A549 (cell line): Measurements from ENCODE around the gene HMGXB3. TPM values are rescaled to one million over a fixed set of nuclear protein-coding genes. Genes with fewer than 3 reads are reported as not detected.

ENCODE experiments used
- ATAC-seq, 2 experiments: fragments of 200-7000 bp in 1 of 2; fragments of >200 bp in 1 of 2; cut with Nextera tagmentation in 1 of 2; cut with Tn5 transposase in 1 of 2; 3 replicates each; pipeline versions ENCODE4 v1.8.0 to v1.9.1; 2018 to 2020; ENCODE audit warnings: mild to moderate bottlenecking in 1 of 2, moderate library complexity in 1 of 2
- CTCF ChIA-PET: fragments of 300-600 bp; sonication (Branson Sonifier 250); formaldehyde crosslinking; extraction: SDS; loops from one replicate; lab custom pipeline; 2021; ENCODE audit warnings: antibody characterized with exemption, inconsistent platforms; lab: Yijun Ruan, JAX
- POLR2A ChIA-PET: fragments of 350-600 bp; formaldehyde crosslinking; extraction: SDS; loops from one replicate; lab custom pipeline; 2021; ENCODE audit warnings: antibody characterized with exemption, inconsistent platforms; lab: Yijun Ruan, JAX
- DNase-seq, 2 experiments: peaks; one replicate each; pipeline versions ENCODE4 v3.0.0 to v3.0.0-alpha.2; 2011 to 2016; ENCODE audit warnings: low read depth in 1 of 2, low spot score in 1 of 2
- FAIRE-seq: peaks from 2 replicates; lab custom pipeline; 2011; peaks lifted over from hg19 to GRCh38; lab: Jason Lieb, UNC
- H3K27ac ChIP-seq, 2 experiments: fragments of >200 bp; sonication (Bioruptor Twin); formaldehyde crosslinking; 3 replicates each; pipeline ENCODE4 v1.5.1; 2016 to 2017
- H3K4me1 ChIP-seq: fragments of >200 bp; sonication (Bioruptor Twin); formaldehyde crosslinking; 3 replicates; pipeline ENCODE4 v1.6.1; 2016
- H3K4me2 ChIP-seq: fragments of >200 bp; sonication (Bioruptor Twin); formaldehyde crosslinking; 3 replicates; pipeline ENCODE4 v1.6.1; 2016
- H3K4me3 ChIP-seq: fragments of >200 bp; sonication (Bioruptor Twin); formaldehyde crosslinking; 3 replicates; pipeline ENCODE4 v1.5.1; 2016
- H3K9me3 ChIP-seq: fragments of >200 bp; sonication (Bioruptor Twin); formaldehyde crosslinking; 3 replicates; pipeline ENCODE4 v1.6.1; 2016
- CTCF ChIP-seq: fragments of >200 bp; sonication (Bioruptor Twin); formaldehyde crosslinking; IDR thresholded peaks from 3 replicates; pipeline ENCODE4 v1.5.1; 2016
- ELK1 ChIP-seq: fragments of 150-350 bp; IDR thresholded peaks from 2 replicates; pipeline ENCODE4 v1.6.1; 2014; ENCODE audit warnings: low read depth, mild to moderate bottlenecking, low read length
- FOSL2 ChIP-seq, 2 experiments: fragments of 450-650 bp in 1 of 2; fragments of >200 bp in 1 of 2; sonication (Bioruptor Twin) in 1 of 2; formaldehyde crosslinking; IDR thresholded peaks; 2 replicates each; pipeline versions ENCODE4 v1.5.0 to v1.6.1; 2016 to 2020; ENCODE audit warnings: mild to moderate bottlenecking in 1 of 2, moderate library complexity in 1 of 2
- HDAC2 ChIP-seq: fragments of 200-600 bp; sonication (generic); IDR thresholded peaks from 2 replicates; pipeline ENCODE4 v1.6.1; 2016
- HOXA7 ChIP-seq: fragments of 250-450 bp; sonication (Bioruptor Pico); IDR thresholded peaks from 2 replicates; pipeline ENCODE4 v1.5.0; 2020; ENCODE audit warnings: mild to moderate bottlenecking, moderate library complexity
- HOXB5 ChIP-seq: fragments of 250-450 bp; sonication (Bioruptor Pico); IDR thresholded peaks from 2 replicates; pipeline ENCODE4 v1.5.0; 2020; ENCODE audit warnings: mild to moderate bottlenecking, moderate library complexity
- JUNB ChIP-seq: fragments of >200 bp; sonication (Bioruptor Twin); formaldehyde crosslinking; IDR thresholded peaks from 2 replicates; pipeline ENCODE4 v1.6.1; 2016
- MAX ChIP-seq: IDR thresholded peaks from 2 replicates; pipeline ENCODE4 v1.6.1; 2012
- MAZ ChIP-seq: fragments of 150-350 bp; IDR thresholded peaks from 2 replicates; pipeline ENCODE4 v1.6.1; 2014; ENCODE audit warnings: antibody characterized with exemption, low read depth, low read length, borderline replicate concordance
- NFE2L2 ChIP-seq: fragments of 150-350 bp; conservative IDR thresholded peaks from 2 replicates; pipeline ENCODE4 v1.6.1; 2014; ENCODE audit warnings: low read length
- NR3C1 ChIP-seq: fragments of >200 bp; sonication (Bioruptor Twin); formaldehyde crosslinking; IDR thresholded peaks from 3 replicates; pipeline ENCODE4 v1.6.1; 2017
- PHF8 ChIP-seq: fragments of 200-600 bp; sonication (generic); IDR thresholded peaks from 2 replicates; pipeline ENCODE4 v1.6.1; 2016; ENCODE audit warnings: low read depth, mild to moderate bottlenecking, antibody characterized with exemption, moderate library complexity, borderline replicate concordance
- RAD21 ChIP-seq, 2 experiments: fragments of >200 bp in 1 of 2; sonication (Bioruptor Twin) in 1 of 2; formaldehyde crosslinking in 1 of 2; IDR thresholded peaks in 1 of 2; conservative IDR thresholded peaks in 1 of 2; 2 replicates in 1 of 2; 3 replicates in 1 of 2; pipeline ENCODE4 v1.6.1; 2012 to 2018; ENCODE audit warnings: inconsistent platforms in 1 of 2
- TP53 ChIP-seq: fragments of 250-450 bp; sonication (Bioruptor Pico); IDR thresholded peaks from 2 replicates; pipeline ENCODE4 v1.5.0; 2021; ENCODE audit warnings: mild to moderate bottlenecking, moderate library complexity
- ZC3H11A ChIP-seq: fragments of 450-650 bp; IDR thresholded peaks from 2 replicates; pipeline ENCODE4 v1.6.1; 2014; ENCODE audit warnings: antibody characterized with exemption, mild to moderate bottlenecking
- ZSCAN20 ChIP-seq: fragments of 250-450 bp; sonication (Bioruptor Pico); IDR thresholded peaks from 2 replicates; pipeline ENCODE4 v1.8.0; 2022; ENCODE audit warnings: mild to moderate bottlenecking, moderate library complexity
- WGBS: methylation state at CpG from one replicate; pipeline ENCODE4 v1.1.6; 2017; ENCODE audit errors: missing lambda C conversion rate; 5-methylcytosine and 5-hydroxymethylcytosine counted together
- polyA plus RNA-seq, 4 experiments: library from polyadenylated mRNA; depleted of rRNA in 3 of 4; stranded (reverse); fragments of >200 nt; fragmentation: RNase III in 1 of 4; extraction: RNeasy Plus Mini Kit Qiagen cat#74134 plus additional on column Dnase treatment in 1 of 4; gene quantifications; 2 replicates in 3 of 4; 3 replicates in 1 of 4; pipeline ENCODE4 v1.2.3, GENCODE V29; 2011 to 2017
- TF ChIP-seq, protein P1 (sequence below): fragments of 250-450 bp; sonication (Bioruptor Pico); IDR thresholded peaks from 2 replicates; pipeline ENCODE4 v1.5.0; 2021; ENCODE audit warnings: mild to moderate bottlenecking, moderate library complexity, borderline replicate concordance

The HMGXB3 gene
- polyA plus RNA-seq, 2 of the 4 experiments (the other 2 are of a cell fraction) = 20.5 to 34.1 TPM

- TF ChIP-seq CTCF = no peak
- TF ChIP-seq NFE2L2 = no peak
- no peak for TF ChIP-seq HOXA7 (CRISPR knock-in tag)
- TF ChIP-seq ZSCAN20 (CRISPR knock-in tag) = no peak
- TF ChIP-seq HOXB5 (CRISPR knock-in tag) = no peak
- no peak for TF ChIP-seq MAX
- no peak for TF ChIP-seq FOSL2 (IDR thresholded peaks at IDR 0.05)
- no peak for TF ChIP-seq FOSL2 (CRISPR knock-in tag; IDR thresholded peaks at IDR 0.05)
- no peak for TF ChIP-seq MAZ
- TF ChIP-seq HDAC2 = no peak
- TF ChIP-seq NR3C1 = no peak
Measured at GRCh38 chr5:150065886-150066285, 65.3 kb downstream of the HMGXB3 start (continued).

- ChIA-PET CTCF (interaction anchor here (1.2 kb wide), 1 partner anchor 152 kb away, joined by 5 read pairs; no protein-coding TSS in a partner anchor), POLR2A (interaction anchor here (1.1 to 1.5 kb wide), 2 partner anchors 29 to 66 kb away, joined by 3 read pairs; partner anchors contain the start of genes HMGXB3 and TIGD6)
- ATAC-seq (no peak), DNase-seq (no peak), FAIRE-seq (no peak)
- Histone ChIP-seq H3K4me2 (no peak overlapping the region), H3K27ac (no peak overlapping the region), H3K9me3 (no peaks in the 10 kb centered on the region), H3K4me1 (0 out of 3 replicates have a peak, but pooled peaks cover 4% of the 10 kb centered on the region), H3K4me3 (no peak overlapping the region)
- TF ChIP-seq PHF8 (no peak), ZC3H11A (no peak), ELK1 (no peak), TP53 (no peak), JUNB (no peak), RAD21 (conservative IDR thresholded peaks at IDR 0.05 in 1 of 2, IDR thresholded peaks at IDR 0.05 in 1 of 2) (no peak), CTCF (no peak)
- TF ChIP-seq, protein P1, sequence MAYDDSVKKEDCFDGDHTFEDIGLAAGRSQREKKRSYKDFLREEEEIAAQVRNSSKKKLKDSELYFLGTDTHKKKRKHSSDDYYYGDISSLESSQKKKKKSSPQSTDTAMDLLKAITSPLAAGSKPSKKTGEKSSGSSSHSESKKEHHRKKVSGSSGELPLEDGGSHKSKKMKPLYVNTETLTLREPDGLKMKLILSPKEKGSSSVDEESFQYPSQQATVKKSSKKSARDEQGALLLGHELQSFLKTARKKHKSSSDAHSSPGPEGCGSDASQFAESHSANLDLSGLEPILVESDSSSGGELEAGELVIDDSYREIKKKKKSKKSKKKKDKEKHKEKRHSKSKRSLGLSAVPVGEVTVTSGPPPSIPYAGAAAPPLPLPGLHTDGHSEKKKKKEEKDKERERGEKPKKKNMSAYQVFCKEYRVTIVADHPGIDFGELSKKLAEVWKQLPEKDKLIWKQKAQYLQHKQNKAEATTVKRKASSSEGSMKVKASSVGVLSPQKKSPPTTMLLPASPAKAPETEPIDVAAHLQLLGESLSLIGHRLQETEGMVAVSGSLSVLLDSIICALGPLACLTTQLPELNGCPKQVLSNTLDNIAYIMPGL (CRISPR knock-in tag) = no peak
- WGBS = 81% methylated on average over 5 of the region's 5 CpGs
Measured at GRCh38 chr5:150066436-150066835, 65.9 kb downstream of the HMGXB3 start.
